NB4 (cell line): ENCODE results near the gene SNX22.

ENCODE experiments used
- CTCF ChIP-seq: IDR thresholded peaks from one replicate; pipeline ENCODE4 v1.5.1; 2012; ENCODE audit warnings: low read depth, low read length
- MAX ChIP-seq: IDR thresholded peaks from 2 replicates; pipeline ENCODE4 v1.6.1; 2011; ENCODE audit warnings: low read depth, low read length
- POLR2A ChIP-seq: IDR thresholded peaks from 2 replicates; pipeline ENCODE4 v1.6.1; 2011; ENCODE audit warnings: mild to moderate bottlenecking; ENCODE audit not compliant: insufficient read length; ENCODE audit errors: extremely low read depth

- TF ChIP-seq CTCF, result no peak
- no peak for TF ChIP-seq POLR2A
- TF ChIP-seq MAX, result no peak
Measured at GRCh38 chr15:64144565-64145281, 6.8 kb upstream of the SNX22 start.
